RPMI8226 (cell line): ENCODE measurements around the gene ARHGAP40.

ENCODE experiments used
- DNase-seq: peaks from one replicate; pipeline ENCODE4 v3.0.0-alpha.2; 2015

Gene ARHGAP40

GRCh38 chr20:38601216-38602184 lies at the start of gene ARHGAP40:
Gene ARHGAP40, plus strand, starts transcription at chr20:38601809.
- DNase-seq = peak; percentile 30

GRCh38 chr20:38554986-38555385 lies 46.6 kb upstream of the ARHGAP40 start:
- no peak for DNase-seq

GRCh38 chr20:38555395-38555794 lies 46.2 kb upstream of the ARHGAP40 start:
- DNase-seq = no peak

- DNase-seq = no peak
Observed at GRCh38 chr20:38557174-38557573, 44.4 kb upstream of the ARHGAP40 start.

- no peak for DNase-seq
Observed at GRCh38 chr20:38558596-38559360, 42.8 kb upstream of the ARHGAP40 start.

GRCh38 chr20:38559764-38560163 lies 41.8 kb upstream of the ARHGAP40 start:
- DNase-seq = no peak

GRCh38 chr20:38563802-38564431 lies 37.7 kb upstream of the ARHGAP40 start:
- no peak for DNase-seq

- no peak for DNase-seq
Observed at GRCh38 chr20:38564680-38565079, 36.9 kb upstream of the ARHGAP40 start.

GRCh38 chr20:38566036-38566598 lies 35.5 kb upstream of the ARHGAP40 start:
- DNase-seq = no peak

- no peak for DNase-seq
Observed at GRCh38 chr20:38569747-38570525, 31.7 kb upstream of the ARHGAP40 start.

GRCh38 chr20:38573413-38573812 lies 28.2 kb upstream of the ARHGAP40 start:
- DNase-seq = no peak

- no peak for DNase-seq
Observed at GRCh38 chr20:38579219-38579910, 22.2 kb upstream of the ARHGAP40 start.

GRCh38 chr20:38579921-38580320 lies 21.7 kb upstream of the ARHGAP40 start:
- DNase-seq = no peak

- no peak for DNase-seq
Observed at GRCh38 chr20:38581013-38581412, 20.6 kb upstream of the ARHGAP40 start, which contains the start of gene ADIG. Gene ADIG, plus strand, starts transcription at chr20:38581197. Its CDS starts 54 bp downstream, at chr20:38581251.

GRCh38 chr20:38581830-38582358 lies 19.7 kb upstream of the ARHGAP40 start:
- no peak for DNase-seq

- no peak for DNase-seq
Observed at GRCh38 chr20:38583306-38583705, 18.3 kb upstream of the ARHGAP40 start.

- no peak for DNase-seq
Observed at GRCh38 chr20:38584099-38584763, 17.4 kb upstream of the ARHGAP40 start.

- DNase-seq = no peak
Observed at GRCh38 chr20:38585404-38586180, 16.0 kb upstream of the ARHGAP40 start.

- no peak for DNase-seq
Observed at GRCh38 chr20:38586181-38586525, 15.5 kb upstream of the ARHGAP40 start.

GRCh38 chr20:38588303-38588702 lies 13.3 kb upstream of the ARHGAP40 start:
- no peak for DNase-seq
